H1 (cell line): ENCODE measurements around the gene DLL3. TPM values are rescaled to one million over a fixed set of nuclear protein-coding genes. Genes with fewer than 3 reads are reported as not detected.

Source experiments
- CTCF ChIA-PET: fragments of 300-600 bp; sonication (Branson Sonifier 250); formaldehyde crosslinking; loops from one replicate; lab custom pipeline; 2021; ENCODE audit not compliant: partially characterized antibody; lab: Charles Lee
- POLR2A ChIA-PET: fragments of 300-600 bp; sonication (Branson Sonifier 250); formaldehyde crosslinking; loops from one replicate; lab custom pipeline; 2021; ENCODE audit warnings: inconsistent platforms; ENCODE audit not compliant: partially characterized antibody; lab: Charles Lee
- DNase-seq, 2 experiments: peaks; one replicate each; pipeline versions ENCODE4 v3.0.0 to v3.0.0-alpha.2; 2010 to 2022; ENCODE audit warnings: low spot score in 2 of 2, low read depth in 1 of 2, mixed read lengths in 1 of 2
- FAIRE-seq: peaks from 2 replicates; lab custom pipeline; 2011; peaks lifted over from hg19 to GRCh38; lab: Jason Lieb, UNC
- H2AFZ ChIP-seq: 2 replicates; pipeline ENCODE4 v1.8.1; 2012; ENCODE audit warnings: low read length, inconsistent platforms
- H2AK5ac ChIP-seq: 2 replicates; pipeline ENCODE4 v1.6.1; 2013; ENCODE audit warnings: low read depth, low read length
- H2BK120ac ChIP-seq: replicated peaks from 2 replicates; pipeline ENCODE3; 2013; ENCODE audit warnings: low read depth, low read length, inconsistent platforms
- H2BK12ac ChIP-seq: 2 replicates; pipeline ENCODE4 v1.6.1; 2013; ENCODE audit warnings: low read depth, low read length
- H2BK15ac ChIP-seq: 2 replicates; pipeline ENCODE4 v1.6.1; 2013; ENCODE audit warnings: low read length
- H2BK20ac ChIP-seq: 2 replicates; pipeline ENCODE4 v1.6.1; 2013; ENCODE audit warnings: low read length
- H2BK5ac ChIP-seq: 2 replicates; pipeline ENCODE4 v1.6.1; 2013; ENCODE audit warnings: low read depth, low read length
- H3K14ac ChIP-seq: 2 replicates; pipeline ENCODE4 v1.6.1; 2013; ENCODE audit warnings: inconsistent platforms; ENCODE audit not compliant: insufficient read length
- H3K18ac ChIP-seq: 2 replicates; pipeline ENCODE4 v1.6.1; 2013; ENCODE audit warnings: low read length; ENCODE audit errors: extremely low read depth
- H3K23ac ChIP-seq: 2 replicates; pipeline ENCODE4 v1.6.1; 2013; ENCODE audit warnings: inconsistent platforms; ENCODE audit not compliant: insufficient read length
- H3K23me2 ChIP-seq: 2 replicates; pipeline ENCODE4 v1.6.1; 2013; ENCODE audit warnings: low read depth, low read length
- H3K27ac ChIP-seq: 2 replicates; pipeline ENCODE4 v1.6.1; 2011; ENCODE audit warnings: low read depth, low read length, inconsistent platforms
- H3K27me3 ChIP-seq, 4 experiments: replicated peaks in 1 of 4; 1 replicate in 1 of 4; 2 replicates in 3 of 4; pipeline versions ENCODE4 v1.6.1 to v1.8.1; 2011 to 2013; ENCODE audit warnings: low read length in 3 of 4, mild to moderate bottlenecking in 3 of 4, inconsistent platforms in 2 of 4, mixed read lengths in 2 of 4, moderate library complexity in 1 of 4; ENCODE audit not compliant: control insufficient read depth in 3 of 4, insufficient read depth in 3 of 4; ENCODE audit errors: extremely low read depth in 1 of 4
- H3K36me3 ChIP-seq, 4 experiments: 2 replicates each; pipeline versions ENCODE4 v1.6.1 to v1.8.1; 2011 to 2013; ENCODE audit warnings: mild to moderate bottlenecking in 4 of 4, low read length in 3 of 4, moderate library complexity in 2 of 4, control low read depth in 1 of 4, inconsistent platforms in 1 of 4; ENCODE audit not compliant: insufficient read depth in 4 of 4, control insufficient read depth in 2 of 4
- H3K4ac ChIP-seq: replicated peaks from 2 replicates; pipeline ENCODE3; 2013; ENCODE audit warnings: low read length, low read depth, mixed read lengths, inconsistent platforms; ENCODE audit not compliant: insufficient read length
- H3K4me1 ChIP-seq, 4 experiments: replicated peaks in 1 of 4; 1 replicate in 1 of 4; 2 replicates in 3 of 4; pipeline versions ENCODE4 v1.6.1 to v1.8.1; 2011 to 2013; ENCODE audit warnings: low read length in 3 of 4, inconsistent platforms in 2 of 4, mixed read lengths in 1 of 4; ENCODE audit not compliant: insufficient read depth in 4 of 4, control insufficient read depth in 3 of 4
- H3K4me2 ChIP-seq, 2 experiments: 2 replicates each; pipeline versions ENCODE4 v1.6.1 to v1.8.1; 2011 to 2013; ENCODE audit warnings: low read depth in 2 of 2, low read length in 2 of 2, control low read depth in 1 of 2, inconsistent platforms in 1 of 2, mild to moderate bottlenecking in 1 of 2; ENCODE audit not compliant: insufficient read depth in 1 of 2
- H3K4me3 ChIP-seq, 4 experiments: fragments of 200-600, 300-600 bp in 1 of 4; sonication (generic), shearing (Covaris generic), sonication (Bioruptor Twin) in 1 of 4; 2 replicates each; pipeline versions ENCODE4 v1.5.1 to v1.8.1; 2011 to 2016; ENCODE audit warnings: low read length in 4 of 4, low read depth in 3 of 4, control low read depth in 2 of 4, inconsistent platforms in 2 of 4, mild to moderate bottlenecking in 2 of 4, mixed read lengths in 1 of 4, moderate library complexity in 1 of 4; ENCODE audit not compliant: insufficient read depth in 2 of 4; ENCODE audit errors: extremely low read depth in 1 of 4
- H3K56ac ChIP-seq: replicated peaks from 2 replicates; pipeline ENCODE3; 2013; ENCODE audit warnings: low read depth, mild to moderate bottlenecking, mixed read lengths, low read length, inconsistent platforms; ENCODE audit not compliant: insufficient read length
- H3K79me1 ChIP-seq: 2 replicates; pipeline ENCODE4 v1.6.1; 2013; ENCODE audit warnings: low read depth, low read length, control low read depth
- H3K79me2 ChIP-seq, 2 experiments: 2 replicates each; pipeline versions ENCODE4 v1.6.1 to v1.8.1; 2012 to 2013; ENCODE audit warnings: low read length in 2 of 2, mild to moderate bottlenecking in 2 of 2, inconsistent platforms in 1 of 2; ENCODE audit not compliant: insufficient read depth in 2 of 2, control insufficient read depth in 1 of 2
- H3K9ac ChIP-seq, 4 experiments: replicated peaks in 1 of 4; 1 replicate in 1 of 4; 2 replicates in 3 of 4; pipeline versions ENCODE4 v1.6.1 to v1.8.1; 2011 to 2013; ENCODE audit warnings: low read depth in 3 of 4, low read length in 3 of 4, control low read depth in 2 of 4, mild to moderate bottlenecking in 2 of 4, moderate library complexity in 2 of 4, inconsistent platforms in 1 of 4; ENCODE audit errors: extremely low read depth in 1 of 4
- H3K9me3 ChIP-seq, 2 experiments: 2 replicates each; pipeline versions ENCODE4 v1.6.1 to v1.8.1; 2012 to 2013; ENCODE audit warnings: mild to moderate bottlenecking in 2 of 2, moderate library complexity in 2 of 2, control low read depth in 1 of 2, inconsistent platforms in 1 of 2, low read depth in 1 of 2, low read length in 1 of 2, mixed read lengths in 1 of 2; ENCODE audit not compliant: insufficient read depth in 2 of 2
- H4K20me1 ChIP-seq, 2 experiments: replicated peaks in 1 of 2; 2 replicates each; pipeline versions ENCODE3 to v1.8.1; 2011 to 2013; ENCODE audit warnings: inconsistent platforms in 2 of 2, low read length in 2 of 2, mild to moderate bottlenecking in 1 of 2; ENCODE audit not compliant: insufficient read depth in 2 of 2, control insufficient read depth in 1 of 2
- H4K5ac ChIP-seq: 2 replicates; pipeline ENCODE4 v1.6.1; 2013; ENCODE audit warnings: low read length, low read depth, mixed read lengths, inconsistent platforms; ENCODE audit not compliant: insufficient read length
- H4K8ac ChIP-seq: 2 replicates; pipeline ENCODE4 v1.8.0; 2013; ENCODE audit warnings: mild to moderate bottlenecking, moderate library complexity, low read length, inconsistent platforms; ENCODE audit not compliant: insufficient read depth; ENCODE audit errors: extremely low read depth
- H4K91ac ChIP-seq: replicated peaks from 2 replicates; pipeline ENCODE3; 2013; ENCODE audit warnings: low read length, mixed read lengths, inconsistent platforms; ENCODE audit not compliant: insufficient read length
- ASH2L ChIP-seq: fragments of 200-600, 300-600 bp; sonication (generic); IDR thresholded peaks from one replicate; pipeline ENCODE4 v1.7.1; 2017; ENCODE audit warnings: low read length
- NANOG ChIP-seq: IDR thresholded peaks from 2 replicates; pipeline ENCODE4 v1.6.1; 2011; ENCODE audit warnings: low read length, low read depth, mild to moderate bottlenecking, inconsistent platforms; ENCODE audit not compliant: insufficient read depth, poor library complexity, severe bottlenecking
- TAF7 ChIP-seq: optimal IDR thresholded peaks from 2 replicates; pipeline ENCODE3; 2011; ENCODE audit warnings: low read depth, mild to moderate bottlenecking, inconsistent platforms, low read length, moderate library complexity, borderline replicate concordance
- WGBS, 2 experiments: shearing (Covaris generic) in 1 of 2; methylation state at CpG; one replicate each; pipeline versions ENCODE4 v1.1.6 to v1.1.7; 2013 to 2015; ENCODE audit warnings: low lambda C conversion rate in 2 of 2, mixed read lengths in 2 of 2, inconsistent platforms in 1 of 2, low coverage in 1 of 2, missing lambda C conversion rate in 1 of 2; ENCODE audit not compliant: insufficient replicate concordance in 2 of 2, insufficient coverage in 1 of 2, insufficient read length in 1 of 2; ENCODE audit errors: extremely low coverage in 1 of 2, missing lambda C conversion rate in 1 of 2; 5-methylcytosine and 5-hydroxymethylcytosine counted together
- polyA plus RNA-seq, 7 experiments: library from polyadenylated mRNA; depleted of rRNA in 3 of 7; stranded (reverse) in 5 of 7; unstranded in 2 of 7; fragments of >200 nt in 5 of 7; fragments of 200-250 nt in 2 of 7; gene quantifications; 1 replicate in 5 of 7; 2 replicates in 1 of 7; 4 replicates in 1 of 7; pipeline versions ENCODE4 v1.2.1 to v1.2.3, GENCODE V29; 2011 to 2013; ENCODE audit warnings: missing spikeins in 2 of 7, mixed read lengths in 2 of 7
- total RNA-seq: library from RNA; stranded (reverse); fragmentation: NEBNext Ultra II Directional; extraction: Animal tissue kit (Norgen Biotek cat#: 25700); gene quantifications from 2 replicates; pipeline ENCODE4 v1.2.1, GENCODE V29; 2021

The DLL3 gene
- total and polyA plus RNA-seq, 2 of the 8 experiments (the other 6 are each of a cell fraction or from before 2014, with no cell fraction given), result 12.2 to 13.8 TPM

DNA sequence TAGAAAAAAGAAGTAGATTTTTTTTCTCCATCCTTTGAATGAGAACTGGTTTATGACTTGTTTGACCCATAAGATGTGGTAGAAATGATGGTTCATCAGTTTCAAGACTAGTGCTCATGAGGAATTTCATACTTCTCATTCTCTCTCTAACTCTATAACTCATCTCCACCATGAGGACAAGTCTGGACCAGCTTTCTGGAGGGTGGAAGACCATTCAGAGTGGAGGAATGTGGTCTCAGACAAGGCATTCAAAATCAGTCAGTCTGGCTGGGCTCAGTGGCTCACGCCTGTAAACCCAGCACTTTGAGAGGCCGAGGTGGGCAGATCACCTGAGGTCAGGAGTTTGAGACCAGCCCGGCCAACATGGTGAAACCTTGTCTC is 44.7 kb downstream of the DLL3 start:
- Histone ChIP-seq H4K5ac (no peak overlapping the region), H2BK120ac (no peak overlapping the region), H2AK5ac (no peak overlapping the region), H2BK12ac (no peak overlapping the region), H3K27me3 (no peaks in the 10 kb centered on the region), H4K8ac (no peak overlapping the region), H3K23me2 (peaks cover 2% of the 10 kb centered on the region), H3K56ac (no peak overlapping the region), H3K79me2 (peaks cover 0 to 10% of the 10 kb centered on the region in 2 experiments; a peak in 2 of 4 replicates), H3K27ac (no peak overlapping the region), H3K14ac (no peak overlapping the region)
- WGBS, 2 experiments, result 63% methylated on average over 3 of the region's 3 CpGs; no CpG with 5 or more reads in 1 of the 2 experiments
- no peak for TF ChIP-seq NANOG
- no peak for TF ChIP-seq ASH2L
- TF ChIP-seq TAF7, result no peak
- TF ChIP-seq, all 59 proteins: peak for 0
- Histone ChIP-seq H3K36me3 (no peaks in the 10 kb centered on the region), H3K4me3 (no peak overlapping the region), H4K91ac (no peak overlapping the region), H3K9ac (no peak overlapping the region), H3K23ac (no peak overlapping the region), H2BK5ac (no peak overlapping the region), H3K4me2 (no peak overlapping the region), H3K9me3 (no peaks in the 10 kb centered on the region), H2AFZ (no peak overlapping the region), H3K4me1 (peaks cover 0 to 4% (median under 1%) of the 10 kb centered on the region in 4 experiments; a peak in 4 of 7 replicates), H3K79me1 (no peaks in the 10 kb centered on the region), H3K4ac (no peak overlapping the region), H3K18ac (no peak overlapping the region), H4K20me1 (no peaks in the 10 kb centered on the region), H2BK15ac (no peak overlapping the region), H2BK20ac (no peak overlapping the region)
- POLR2A ChIA-PET, result no interaction called here
- no peak for DNase-seq
- FAIRE-seq, result no peak
- CTCF ChIA-PET, result interaction anchor here (0.6 to 2.4 kb wide), 5 partner anchors 10 to 129 kb away, joined by 3 to 11 read pairs (median 3); partner anchors contain the start of gene EID2B
